Psoas muscle (tissue), 8 donors: ENCODE results near the gene ACAA2. TPM values are rescaled to one million over a fixed set of nuclear protein-coding genes. Genes with fewer than 3 reads are reported as not detected.
A peak's percentile ranks its signal among the peaks of the same experiment; 100 is the strongest.

Source experiments
- ATAC-seq, 4 donors: fragments of 200-7000 bp; cut with Tn5 transposase; one replicate each; pipeline ENCODE4 v1.9.1; 2020; ENCODE audit warnings: moderate library complexity in 3 of 4, mild to moderate bottlenecking in 2 of 4
- DNase-seq, 2 donors: peaks; one replicate each; pipeline ENCODE4 v3.0.0-alpha.2; 2020
- H3K27ac ChIP-seq: fragments of 200-600 bp; one replicate; pipeline ENCODE4 v1.8.0; 2022
- H3K27me3 ChIP-seq, 3 donors: fragments of 200-600 bp in 1 of 3; one replicate each; pipeline versions ENCODE4 v1.6.1 to v1.8.0; 2013 to 2022; ENCODE audit warnings: low read length in 2 of 3, mild to moderate bottlenecking in 2 of 3, moderate library complexity in 1 of 3; ENCODE audit not compliant: insufficient read depth in 3 of 3
- H3K36me3 ChIP-seq, 2 donors: fragments of 200-600 bp in 1 of 2; one replicate each; pipeline versions ENCODE4 v1.6.1 to v1.8.0; 2013 to 2022; ENCODE audit warnings: low read depth in 1 of 2, mild to moderate bottlenecking in 1 of 2, moderate library complexity in 1 of 2; ENCODE audit not compliant: insufficient read depth in 1 of 2
- H3K4me1 ChIP-seq: fragments of 200-600 bp; one replicate; pipeline ENCODE4 v1.8.0; 2022
- H3K4me3 ChIP-seq: fragments of 200-600 bp; one replicate; pipeline ENCODE4 v1.8.0; 2022; ENCODE audit warnings: mild to moderate bottlenecking
- H3K9me3 ChIP-seq: fragments of 200-600 bp; one replicate; pipeline ENCODE4 v1.8.0; 2022
- WGBS, 3 donors: extraction: QIAGEN DNeasy Blood & Tissue Kit; methylation state at CpG; one replicate each; pipeline versions ENCODE4 v1.1.6 to v1.1.7; 2013; 5-methylcytosine and 5-hydroxymethylcytosine counted together
- intact Hi-C, 2 donors: fragments of 100-400 bp; cut with DNase I; formaldehyde crosslinking; loops; one replicate each; pipeline versions ENCODE4 v1.11.0 to v1.14.2; 2022
- long read RNA-seq, 2 donors: library from polyadenylated mRNA; unstranded; transcript quantifications; one replicate each; pipeline ENCODE4 v2.0.0, GENCODE V29; 2021
- polyA plus RNA-seq, 3 donors: library from polyadenylated mRNA; stranded (reverse); fragments of 200-250 nt; gene quantifications; one replicate each; pipeline ENCODE4 v1.2.3, GENCODE V29; 2013
- total RNA-seq, 4 donors: library from RNA; stranded (reverse); fragmentation: NEBNext Ultra II Directional in 2 of 4; extraction: Animal tissue kit (Norgen Biotek cat#: 25700) in 2 of 4; gene quantifications; one replicate each; pipeline versions ENCODE4 v1.2.1 to v1.2.4, GENCODE V29; 2021 to 2023
- TF ChIP-seq, protein P1 (sequence below): fragments of 200-600 bp; IDR thresholded peaks from one replicate; pipeline ENCODE4 v1.8.0; 2022; ENCODE audit warnings: antibody characterized with exemption
- donor health status: healthy with polysubstance abuse.
- donor health status: DM: no; HTN: no; CAD: no; lungs with moderate emphysema.
- donor health status: Bipolar disorder and iron deficiency.
- donor health status: healthy.
- donor health status: DM: yes; HTN: yes; CAD: no.
- donor health status: DM: no; HTN: no; CAD: no.
- donor health status: DM: no; HTN: no; CAD: no.
- donor health status: DM: yes; HTN: yes; CAD: no.

The ACAA2 gene, protein sequence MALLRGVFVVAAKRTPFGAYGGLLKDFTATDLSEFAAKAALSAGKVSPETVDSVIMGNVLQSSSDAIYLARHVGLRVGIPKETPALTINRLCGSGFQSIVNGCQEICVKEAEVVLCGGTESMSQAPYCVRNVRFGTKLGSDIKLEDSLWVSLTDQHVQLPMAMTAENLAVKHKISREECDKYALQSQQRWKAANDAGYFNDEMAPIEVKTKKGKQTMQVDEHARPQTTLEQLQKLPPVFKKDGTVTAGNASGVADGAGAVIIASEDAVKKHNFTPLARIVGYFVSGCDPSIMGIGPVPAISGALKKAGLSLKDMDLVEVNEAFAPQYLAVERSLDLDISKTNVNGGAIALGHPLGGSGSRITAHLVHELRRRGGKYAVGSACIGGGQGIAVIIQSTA
- total RNA-seq (100 to 1,000 TPM in 2 of 4 donors, 10 to 100 TPM in 2; 75.5 to 158 (median 99.8) TPM), polyA plus RNA-seq (100 to 1,000 TPM in 1 of 3 donors, 10 to 100 TPM in 2; 77.4 to 101 (median 95.4) TPM)
- long read RNA-seq, donor 1, transcript ACAA2-201 (10 exons, 3,350 nt), result major isoform, 48 of 52 reads
- long read RNA-seq, donor 1, partial matches to known transcripts, result 2 of 52 reads
- long read RNA-seq, donor 1, other reads (novel, unspliced or antisense), result 2 of 52 reads
- long read RNA-seq, donor 2, transcript ACAA2-201 (10 exons, 3,350 nt), result major isoform, 123 of 136 reads
- long read RNA-seq, donor 2, partial matches to known transcripts, result 2 of 136 reads
- long read RNA-seq, donor 2, other reads (novel, unspliced or antisense), result 10 of 136 reads

DNA sequence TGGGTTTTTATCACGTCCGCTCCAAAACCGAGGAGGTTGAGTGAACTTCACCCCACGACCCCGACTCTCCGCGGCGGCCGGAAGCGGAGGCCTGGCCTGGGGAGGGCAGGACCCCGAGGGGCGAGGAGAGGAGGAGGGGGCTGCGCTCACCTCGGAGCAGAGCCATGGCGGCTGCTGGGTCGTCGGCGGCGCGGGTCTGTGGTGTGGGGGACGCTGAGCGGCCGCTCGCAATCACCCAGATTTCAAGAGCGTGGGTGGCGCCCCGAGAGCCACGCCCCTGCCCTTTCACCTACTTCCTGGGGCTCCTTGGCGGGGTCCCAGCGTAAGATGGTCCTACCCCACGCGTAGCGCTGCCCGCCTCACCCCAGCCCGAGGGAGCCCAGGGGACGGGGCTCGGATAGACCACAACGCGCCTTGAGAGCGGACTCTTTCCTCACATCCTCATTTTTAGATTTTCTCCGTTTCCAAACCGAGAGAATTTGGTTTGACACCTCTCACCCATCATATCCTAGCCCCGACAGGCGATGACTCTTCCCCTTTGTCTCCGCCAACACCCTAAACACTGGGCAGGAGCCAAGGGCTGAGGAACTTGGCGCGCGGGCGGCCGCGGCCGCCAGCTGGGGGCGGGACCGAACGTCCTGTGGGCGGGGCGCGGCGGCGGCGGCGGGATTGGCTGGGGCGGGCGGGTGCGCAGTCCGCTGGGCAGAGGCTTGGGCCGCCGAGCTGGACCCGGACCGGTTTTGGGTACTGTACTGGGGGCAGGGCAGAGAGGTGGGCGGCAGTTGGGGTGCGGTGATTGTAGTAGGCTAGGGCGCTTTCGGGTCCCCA lies at the start of gene ACAA2:
ACAA2 (minus strand) TSS at position 215 of the 828 bp plus-strand sequence; CDS start at position 166, 49 bp downstream.
- Histone ChIP-seq H3K9me3 (peaks cover 12% of the 10 kb centered on the region), H3K27me3 (no peaks in the 10 kb centered on the region), H3K27ac (peak within 1 kb of the TSS; percentile 93), H3K4me3 (peak within 1 kb of the TSS; percentile 85), H3K36me3 (peaks cover 0 to 4% of the 10 kb centered on the region in 2 donors), H3K4me1 (peaks cover 12% of the 10 kb centered on the region)
- DNase-seq (peak; percentile 90 to 94), ATAC-seq (peak; percentile 94 to 97 (median 95))
- 0 to 1% (median 0%) methylated on average over 59 to 74 of the region's 74 CpGs for WGBS, 3 donors
- intact Hi-C loops, result loop anchor here (10.0 kb wide), 3 partner anchors 319 to 461 kb away; partner anchors contain the start of genes MYO5B (in 1 of the 2) and RPL17 (in 1 of the 2)
- TF ChIP-seq, protein P1, sequence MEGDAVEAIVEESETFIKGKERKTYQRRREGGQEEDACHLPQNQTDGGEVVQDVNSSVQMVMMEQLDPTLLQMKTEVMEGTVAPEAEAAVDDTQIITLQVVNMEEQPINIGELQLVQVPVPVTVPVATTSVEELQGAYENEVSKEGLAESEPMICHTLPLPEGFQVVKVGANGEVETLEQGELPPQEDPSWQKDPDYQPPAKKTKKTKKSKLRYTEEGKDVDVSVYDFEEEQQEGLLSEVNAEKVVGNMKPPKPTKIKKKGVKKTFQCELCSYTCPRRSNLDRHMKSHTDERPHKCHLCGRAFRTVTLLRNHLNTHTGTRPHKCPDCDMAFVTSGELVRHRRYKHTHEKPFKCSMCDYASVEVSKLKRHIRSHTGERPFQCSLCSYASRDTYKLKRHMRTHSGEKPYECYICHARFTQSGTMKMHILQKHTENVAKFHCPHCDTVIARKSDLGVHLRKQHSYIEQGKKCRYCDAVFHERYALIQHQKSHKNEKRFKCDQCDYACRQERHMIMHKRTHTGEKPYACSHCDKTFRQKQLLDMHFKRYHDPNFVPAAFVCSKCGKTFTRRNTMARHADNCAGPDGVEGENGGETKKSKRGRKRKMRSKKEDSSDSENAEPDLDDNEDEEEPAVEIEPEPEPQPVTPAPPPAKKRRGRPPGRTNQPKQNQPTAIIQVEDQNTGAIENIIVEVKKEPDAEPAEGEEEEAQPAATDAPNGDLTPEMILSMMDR, result no peak

DNA sequence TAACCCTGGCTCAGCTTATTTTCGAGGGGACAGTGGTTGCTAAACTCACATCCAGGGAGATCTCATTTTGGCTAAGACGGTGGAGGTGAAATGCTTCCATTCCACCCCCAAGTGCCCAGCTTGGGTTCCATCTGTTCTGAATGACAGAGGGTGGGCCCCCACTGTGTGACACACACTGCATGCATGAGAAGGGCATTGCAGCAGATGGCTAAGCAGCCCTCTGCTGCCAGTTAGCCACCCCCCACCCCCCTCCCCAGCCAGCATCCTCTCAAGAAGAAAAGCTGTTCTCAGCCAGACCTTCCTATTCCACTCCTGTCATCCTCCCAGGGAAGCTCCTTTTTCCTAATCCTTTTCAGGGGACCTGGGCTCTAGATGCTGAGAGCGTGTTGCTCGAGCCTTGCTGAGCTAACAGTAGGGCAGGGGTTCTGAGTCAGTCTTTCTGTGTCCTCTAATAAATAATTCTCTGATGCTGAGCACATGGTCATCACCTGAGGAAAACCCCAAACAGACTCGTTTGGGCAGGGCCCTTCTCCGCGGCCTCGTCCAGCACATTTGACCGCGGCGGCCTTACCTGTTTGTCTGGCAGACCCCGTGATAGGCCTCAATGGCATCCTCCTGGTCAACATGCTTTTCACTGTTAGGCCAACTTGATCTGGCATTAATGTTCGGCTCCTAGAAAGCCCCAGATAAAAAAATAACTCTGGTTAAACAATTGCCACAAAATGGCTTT lies 49.5 kb upstream of the ACAA2 start:
- ATAC-seq, result no peak
- Histone ChIP-seq H3K36me3 (no peaks in the 10 kb centered on the region), H3K27ac (no peak overlapping the region), H3K9me3 (no peaks in the 10 kb centered on the region), H3K4me1 (no peaks in the 10 kb centered on the region), H3K4me3 (no peak overlapping the region), H3K27me3 (no peaks in the 10 kb centered on the region)
- TF ChIP-seq, protein P1, result no peak
- DNase-seq, result no peak
- 87 to 88% (median 87%) methylated on average over 13 of the region's 13 CpGs for WGBS, 3 donors
- intact Hi-C loops, result no loop called here

DNA sequence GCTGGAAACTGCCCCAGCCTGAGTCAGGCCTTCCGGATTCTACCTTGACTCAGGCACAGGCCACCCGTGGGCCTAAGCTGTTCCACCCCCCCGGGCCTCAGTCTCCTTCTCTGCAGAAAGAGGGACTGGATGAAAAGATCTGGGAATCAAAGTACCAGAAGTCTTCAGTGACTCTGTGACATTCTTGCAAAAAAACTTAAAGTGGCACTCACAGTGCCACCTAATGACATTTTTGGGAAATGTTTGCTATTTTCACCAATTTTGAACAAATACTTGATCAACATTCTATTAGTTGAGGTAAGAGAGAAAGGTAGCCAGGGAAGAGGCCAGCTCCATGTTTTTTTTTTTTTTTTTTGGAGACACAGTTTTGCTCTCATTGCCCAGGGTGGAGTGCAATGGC lies 48.3 kb upstream of the ACAA2 start:
- Histone ChIP-seq H3K9me3 (no peaks in the 10 kb centered on the region), H3K4me3 (no peak overlapping the region), H3K27me3 (no peaks in the 10 kb centered on the region), H3K36me3 (no peaks in the 10 kb centered on the region), H3K4me1 (no peaks in the 10 kb centered on the region), H3K27ac (no peak overlapping the region)
- TF ChIP-seq, protein P1, result peak; percentile 7
- intact Hi-C loops, result no loop called here
- ATAC-seq (no peak), DNase-seq (no peak)
- 62 to 68% (median 64%) methylated on average over 3 of the region's 3 CpGs for WGBS, 3 donors

DNA sequence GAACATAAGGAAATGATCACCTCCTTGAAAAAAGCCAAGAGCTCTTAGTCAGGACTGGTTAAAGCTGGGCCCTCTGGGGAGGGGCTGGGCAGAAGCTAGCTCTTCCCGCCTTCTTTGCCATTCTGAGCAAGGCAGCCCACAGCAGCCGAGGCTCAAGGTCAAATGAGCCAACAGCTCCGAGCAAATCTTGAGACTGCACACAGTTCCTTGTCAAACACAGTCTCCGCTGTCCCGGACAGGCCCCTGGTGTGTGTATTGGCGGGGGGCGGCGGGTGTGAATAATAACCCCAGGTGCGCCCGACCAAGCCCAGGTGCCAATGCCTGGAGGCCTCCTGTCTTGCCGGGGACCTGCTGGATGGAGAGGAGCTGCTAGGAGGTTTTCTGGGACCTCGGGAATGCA lies 46.4 kb upstream of the ACAA2 start:
- H3K4me1 ChIP-seq, result no peaks in the 10 kb centered on the region
- no peak for ATAC-seq
- TF ChIP-seq, protein P1, result no peak
- H3K36me3 ChIP-seq, result no peaks in the 10 kb centered on the region
- H3K4me3 ChIP-seq, result no peak overlapping the region
- no peaks in the 10 kb centered on the region for H3K27me3 ChIP-seq
- intact Hi-C loops, result loop anchor here (2.0 to 10.0 kb wide), 3 partner anchors 297 to 1185 kb away; partner anchors contain the start of gene LIPG (in 1 of the 2)
- 88 to 92% (median 91%) methylated on average over 12 of the region's 12 CpGs for WGBS, 3 donors
- DNase-seq, result no peak
- H3K27ac ChIP-seq, result no peak overlapping the region
- no peaks in the 10 kb centered on the region for H3K9me3 ChIP-seq
